Thoracic aorta (tissue), 2 donors: ENCODE data around the gene TXNL4A. TPM values are rescaled to one million over a fixed set of nuclear protein-coding genes. Genes with fewer than 3 reads are reported as not detected.

Experiments used
- ATAC-seq: fragments of 150-250 bp; one replicate; pipeline ENCODE4 v1.8.0; 2017; ENCODE audit warnings: low read depth; ENCODE audit not compliant: insufficient number of reproducible peaks, low FRiP score
- DNase-seq: peaks from one replicate; pipeline ENCODE4 v3.0.0-alpha.2; 2020; ENCODE audit warnings: low spot score
- H3K27ac ChIP-seq, 2 donors: fragments of 200-600 bp; sonication (generic); 1 replicate in 1 of 2; 2 replicates in 1 of 2; pipeline ENCODE4 v1.5.1; 2016; ENCODE audit warnings: mild to moderate bottlenecking in 2 of 2, moderate library complexity in 2 of 2
- H3K27me3 ChIP-seq: fragments of 200-600 bp; sonication (generic); replicated peaks from 2 replicates; pipeline ENCODE4 v1.6.0; 2016; ENCODE audit warnings: mild to moderate bottlenecking; ENCODE audit not compliant: insufficient read depth
- H3K36me3 ChIP-seq: fragments of 200-600 bp; sonication (generic); one replicate; pipeline ENCODE4 v1.5.1; 2016
- H3K4me1 ChIP-seq, 2 donors: fragments of 200-600 bp; sonication (generic); 1 replicate in 1 of 2; 2 replicates in 1 of 2; pipeline versions ENCODE4 v1.5.1 to v1.6.0; 2016; ENCODE audit warnings: low read depth in 2 of 2, mild to moderate bottlenecking in 1 of 2; ENCODE audit not compliant: control insufficient read depth in 1 of 2
- H3K4me3 ChIP-seq: fragments of 200-600 bp; sonication (generic); 2 replicates; pipeline ENCODE4 v1.5.1; 2016; ENCODE audit warnings: mild to moderate bottlenecking
- H3K9me3 ChIP-seq: fragments of 200-600 bp; sonication (generic); 2 replicates; pipeline ENCODE4 v1.5.1; 2016
- total RNA-seq, 2 donors: library from RNA; depleted of rRNA; stranded (reverse); fragments of >200 nt; gene quantifications; one replicate each; pipeline versions ENCODE4 v1.1.0 to v1.2.3, GENCODE V29; 2016
- TF ChIP-seq, protein P1 (sequence below): fragments of 200-600 bp; sonication (generic); IDR thresholded peaks from one replicate; pipeline ENCODE4 v1.5.1; 2019; ENCODE audit warnings: antibody characterized with exemption

The TXNL4A gene
- total RNA-seq, 2 donors from 2014 or later = 12.0 to 31.5 TPM

DNA sequence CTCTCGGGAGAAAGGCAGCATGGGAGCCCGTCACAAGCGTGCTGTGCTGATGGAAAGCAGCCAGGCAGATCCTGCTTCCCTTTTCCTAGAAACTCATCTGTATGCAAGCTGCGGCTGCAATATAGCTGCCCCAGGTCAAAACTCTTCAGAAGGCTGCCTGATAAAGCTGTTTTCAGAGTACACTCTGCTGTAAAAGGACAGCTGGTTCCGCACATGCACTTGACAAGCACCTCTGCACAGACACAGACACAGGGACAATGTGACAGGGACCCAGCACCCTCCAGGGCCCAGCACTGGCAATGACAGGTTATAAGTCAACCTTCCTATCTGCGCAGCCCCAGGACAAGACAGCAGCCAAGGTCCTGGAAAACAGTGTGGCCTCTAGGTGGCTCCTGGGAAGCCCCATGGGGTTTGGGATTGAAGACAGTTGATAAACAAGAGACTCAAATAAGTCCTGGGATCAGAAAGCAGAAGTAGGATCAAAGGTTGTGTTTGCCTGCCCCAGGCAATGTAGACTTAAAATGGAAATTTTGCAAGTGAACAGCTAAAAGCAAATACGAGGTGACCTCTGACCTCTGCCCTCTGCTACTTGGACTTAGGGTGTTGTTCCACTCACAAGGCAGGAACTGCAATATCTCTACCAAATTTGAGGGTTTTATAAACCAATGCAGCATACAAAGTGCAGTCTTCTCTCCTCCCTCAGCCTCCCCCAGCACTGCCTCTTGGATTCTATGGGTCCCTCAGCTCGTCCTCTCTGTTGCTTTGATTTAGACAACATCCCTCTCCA is 53.9 kb downstream of the TXNL4A start:
- Histone ChIP-seq H3K4me1 (no peaks in the 10 kb centered on the region), H3K27ac (no peak overlapping the region), H3K27me3 (no peaks in the 10 kb centered on the region), H3K36me3 (peaks cover 2% of the 10 kb centered on the region), H3K4me3 (no peak overlapping the region), H3K9me3 (peaks cover 24% of the 10 kb centered on the region)
- ATAC-seq (no peak), DNase-seq (no peak)
- TF ChIP-seq, protein P1, sequence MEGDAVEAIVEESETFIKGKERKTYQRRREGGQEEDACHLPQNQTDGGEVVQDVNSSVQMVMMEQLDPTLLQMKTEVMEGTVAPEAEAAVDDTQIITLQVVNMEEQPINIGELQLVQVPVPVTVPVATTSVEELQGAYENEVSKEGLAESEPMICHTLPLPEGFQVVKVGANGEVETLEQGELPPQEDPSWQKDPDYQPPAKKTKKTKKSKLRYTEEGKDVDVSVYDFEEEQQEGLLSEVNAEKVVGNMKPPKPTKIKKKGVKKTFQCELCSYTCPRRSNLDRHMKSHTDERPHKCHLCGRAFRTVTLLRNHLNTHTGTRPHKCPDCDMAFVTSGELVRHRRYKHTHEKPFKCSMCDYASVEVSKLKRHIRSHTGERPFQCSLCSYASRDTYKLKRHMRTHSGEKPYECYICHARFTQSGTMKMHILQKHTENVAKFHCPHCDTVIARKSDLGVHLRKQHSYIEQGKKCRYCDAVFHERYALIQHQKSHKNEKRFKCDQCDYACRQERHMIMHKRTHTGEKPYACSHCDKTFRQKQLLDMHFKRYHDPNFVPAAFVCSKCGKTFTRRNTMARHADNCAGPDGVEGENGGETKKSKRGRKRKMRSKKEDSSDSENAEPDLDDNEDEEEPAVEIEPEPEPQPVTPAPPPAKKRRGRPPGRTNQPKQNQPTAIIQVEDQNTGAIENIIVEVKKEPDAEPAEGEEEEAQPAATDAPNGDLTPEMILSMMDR = no peak

DNA sequence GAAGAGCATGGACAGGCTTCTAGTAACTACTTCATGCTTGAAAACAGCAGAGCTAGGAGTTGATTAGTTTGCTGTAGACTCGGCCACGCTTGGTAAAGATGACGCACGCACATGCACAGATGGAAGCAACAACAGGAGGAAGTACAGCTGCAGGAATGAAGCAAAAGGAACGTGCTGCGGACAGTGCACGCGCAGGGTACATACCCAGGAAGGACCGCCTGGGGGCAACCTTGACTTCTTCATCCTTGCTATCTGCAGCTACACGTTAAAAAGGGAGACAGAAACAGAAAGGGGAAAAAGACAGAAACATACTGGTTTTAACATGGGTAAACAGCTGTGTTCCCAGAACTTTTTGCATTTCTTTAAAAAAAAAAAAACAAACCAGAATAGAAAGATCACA is 54.6 kb downstream of the TXNL4A start:
- H3K4me3 ChIP-seq = no peak overlapping the region
- TF ChIP-seq, protein P1 = no peak
- H3K9me3 ChIP-seq = peaks cover 28% of the 10 kb centered on the region
- no peaks in the 10 kb centered on the region for H3K4me1 ChIP-seq
- no peak for DNase-seq
- no peak overlapping the region for H3K27ac ChIP-seq
- ATAC-seq = no peak
- peaks cover 9% of the 10 kb centered on the region for H3K36me3 ChIP-seq
- no peaks in the 10 kb centered on the region for H3K27me3 ChIP-seq

DNA sequence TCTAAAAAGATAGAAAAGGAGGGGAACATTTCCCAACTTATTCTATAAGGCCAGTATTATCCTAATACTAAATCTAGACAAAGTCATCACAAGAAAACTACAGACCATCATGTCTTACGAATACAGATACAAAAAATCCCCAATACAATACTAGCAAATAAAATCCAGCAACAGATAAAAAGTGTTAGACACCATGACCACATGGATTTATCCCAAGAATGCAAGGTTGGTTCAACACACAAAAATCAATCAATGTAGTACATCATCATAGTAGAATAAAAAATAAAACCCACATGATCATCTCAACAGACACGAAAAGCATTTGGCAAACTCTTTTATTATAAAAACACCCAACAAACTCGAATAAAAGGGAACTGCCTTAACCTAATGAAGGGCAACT is 55.5 kb downstream of the TXNL4A start:
- Histone ChIP-seq H3K27ac (no peak overlapping the region), H3K9me3 (peaks cover 28% of the 10 kb centered on the region), H3K27me3 (no peaks in the 10 kb centered on the region), H3K36me3 (peaks cover 12% of the 10 kb centered on the region), H3K4me3 (no peak overlapping the region), H3K4me1 (no peaks in the 10 kb centered on the region)
- DNase-seq (no peak), ATAC-seq (no peak)
- TF ChIP-seq, protein P1 = no peak

DNA sequence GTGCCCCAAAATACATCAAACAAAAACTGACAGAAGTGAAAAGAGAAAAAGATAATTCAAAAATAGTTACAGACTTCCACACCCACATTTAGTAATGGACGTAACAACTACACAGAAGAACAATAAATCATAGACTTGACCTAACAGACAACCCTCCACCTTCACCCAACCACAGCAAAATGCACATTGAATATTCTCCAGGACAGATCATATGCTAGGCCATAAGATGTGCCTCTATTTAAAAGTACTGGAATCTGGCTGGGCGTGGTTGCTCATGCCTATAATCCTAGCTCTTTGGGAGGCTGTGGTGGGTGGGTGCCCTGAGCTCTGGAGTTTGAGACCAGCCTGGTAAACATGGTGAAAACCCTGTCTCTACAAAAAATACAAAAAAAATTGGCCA is 56.9 kb downstream of the TXNL4A start:
- no peak overlapping the region for H3K4me3 ChIP-seq
- H3K36me3 ChIP-seq = peaks cover 13% of the 10 kb centered on the region
- TF ChIP-seq, protein P1 = no peak
- H3K27me3 ChIP-seq = no peaks in the 10 kb centered on the region
- H3K27ac ChIP-seq = no peak overlapping the region
- H3K4me1 ChIP-seq = no peaks in the 10 kb centered on the region
- DNase-seq (no peak), ATAC-seq (no peak)
- peaks cover 28% of the 10 kb centered on the region for H3K9me3 ChIP-seq

DNA sequence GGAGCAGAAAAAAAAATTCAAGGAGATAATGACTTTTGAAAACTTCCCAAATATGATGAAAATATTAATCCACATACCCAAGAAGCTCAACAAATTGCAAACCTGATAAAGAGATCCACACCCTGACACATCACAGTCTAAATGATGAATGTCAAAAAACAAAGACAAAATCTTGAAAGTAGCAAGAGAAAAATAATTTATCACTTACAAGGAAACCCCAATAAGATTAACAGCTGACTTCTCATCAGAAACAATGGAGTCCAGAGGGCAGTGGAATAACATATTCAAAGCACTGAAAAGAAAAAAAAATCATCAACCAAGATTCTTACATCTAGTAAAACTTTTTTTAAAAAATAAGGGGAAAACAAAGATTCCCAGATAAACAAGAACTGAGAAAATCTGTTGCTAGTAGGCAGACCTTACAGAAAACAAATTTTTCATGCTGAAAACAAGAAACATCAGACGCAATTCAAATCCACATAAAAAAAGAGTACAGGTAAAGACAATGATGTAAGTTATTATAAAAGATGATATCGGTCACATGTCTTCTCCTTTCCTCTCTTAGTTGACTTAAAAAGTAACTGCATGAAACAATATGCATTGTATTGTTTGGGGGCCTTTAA is 58.2 kb downstream of the TXNL4A start:
- DNase-seq = no peak
- Histone ChIP-seq H3K27ac (no peak overlapping the region), H3K9me3 (peaks cover 28% of the 10 kb centered on the region), H3K27me3 (no peaks in the 10 kb centered on the region), H3K4me3 (no peak overlapping the region), H3K4me1 (peaks cover 0 to under 1% of the 10 kb centered on the region in 2 donors), H3K36me3 (peaks cover 10% of the 10 kb centered on the region)
- TF ChIP-seq, protein P1 = no peak
- no peak for ATAC-seq
